DOHH2 (cell line): ENCODE results near the gene UBE2E1.

Experiments used
- H3F3A ChIP-seq: fragments of 200-600 bp; sonication (generic), shearing (Covaris generic); 2 replicates; pipeline ENCODE4 v1.6.0; 2016; ENCODE audit warnings: antibody characterized with exemption, mild to moderate bottlenecking; ENCODE audit not compliant: control insufficient read depth, insufficient read depth
- H3K27ac ChIP-seq: fragments of 200-600 bp; sonication (generic); 2 replicates; pipeline ENCODE4 v1.5.1; 2014; ENCODE audit warnings: low read depth, mild to moderate bottlenecking, low read length, moderate library complexity
- H3K27me3 ChIP-seq: fragments of 200-600 bp; sonication (generic); 2 replicates; pipeline ENCODE4 v1.6.1; 2014; ENCODE audit warnings: mild to moderate bottlenecking, low read length, mixed read lengths; ENCODE audit not compliant: control insufficient read depth
- H3K36me3 ChIP-seq: fragments of 200-600 bp; sonication (generic); 2 replicates; pipeline ENCODE4 v1.6.1; 2014; ENCODE audit warnings: mild to moderate bottlenecking, low read length, moderate library complexity, mixed read lengths; ENCODE audit not compliant: control insufficient read depth
- H3K4me1 ChIP-seq: fragments of 200-600 bp; sonication (generic); 2 replicates; pipeline ENCODE4 v1.6.1; 2014; ENCODE audit warnings: mild to moderate bottlenecking, low read length, mixed read lengths; ENCODE audit not compliant: control insufficient read depth
- H3K4me2 ChIP-seq: fragments of 200-600 bp; sonication (generic); 2 replicates; pipeline ENCODE4 v1.6.0; 2014; ENCODE audit warnings: mild to moderate bottlenecking, low read length, moderate library complexity
- H3K4me3 ChIP-seq: fragments of 200-600 bp; sonication (generic); 2 replicates; pipeline ENCODE4 v1.5.1; 2014; ENCODE audit warnings: mild to moderate bottlenecking, low read length, mixed read lengths
- H3K79me2 ChIP-seq: fragments of 200-600 bp; sonication (generic); 2 replicates; pipeline ENCODE4 v1.6.1; 2014; ENCODE audit warnings: mild to moderate bottlenecking, low read length, mixed read lengths; ENCODE audit not compliant: control insufficient read depth
- H3K9me2 ChIP-seq: fragments of 200-600 bp; sonication (generic); replicated peaks from 2 replicates; pipeline ENCODE4 v1.6.1; 2014; ENCODE audit warnings: mild to moderate bottlenecking, low read length, mixed read lengths; ENCODE audit not compliant: control insufficient read depth
- H3K9me3 ChIP-seq: fragments of 200-600 bp; sonication (generic); 2 replicates; pipeline ENCODE4 v1.6.1; 2014; ENCODE audit warnings: antibody characterized with exemption, low read length, mixed read lengths; ENCODE audit not compliant: control insufficient read depth, insufficient read depth
- H4K20me1 ChIP-seq: fragments of 200-600 bp; sonication (generic); 2 replicates; pipeline ENCODE4 v1.6.0; 2014; ENCODE audit warnings: low read depth, mild to moderate bottlenecking, antibody characterized with exemption, low read length, moderate library complexity; ENCODE audit not compliant: control insufficient read depth, insufficient read depth
- EZH2phosphoT487 ChIP-seq: fragments of 200-600 bp; sonication (generic); IDR thresholded peaks from 2 replicates; pipeline ENCODE4 v1.6.1; 2017; ENCODE audit warnings: borderline replicate concordance, mild to moderate bottlenecking, antibody characterized with exemption, low read length, moderate library complexity, mixed read lengths
- TF ChIP-seq, protein P1 (sequence below): fragments of 200-600 bp; sonication (generic); IDR thresholded peaks from one replicate; pipeline ENCODE4 v1.5.1; 2014; ENCODE audit warnings: antibody characterized with exemption, mild to moderate bottlenecking, low read depth, low read length; ENCODE audit not compliant: poor library complexity, severe bottlenecking

The UBE2E1 gene

GRCh38 chr3:23819599-23820360, 14.0 kb downstream of the UBE2E1 start:
- Histone ChIP-seq H3K9me3 (no peaks in the 10 kb centered on the region), H3K4me1 (peaks cover 11% of the 10 kb centered on the region), H3K79me2 (peaks cover 43% of the 10 kb centered on the region)

GRCh38 chr3:23820888-23821287, 15.1 kb downstream of the UBE2E1 start:
- TF ChIP-seq EZH2phosphoT487, result no peak
- TF ChIP-seq, protein P1, sequence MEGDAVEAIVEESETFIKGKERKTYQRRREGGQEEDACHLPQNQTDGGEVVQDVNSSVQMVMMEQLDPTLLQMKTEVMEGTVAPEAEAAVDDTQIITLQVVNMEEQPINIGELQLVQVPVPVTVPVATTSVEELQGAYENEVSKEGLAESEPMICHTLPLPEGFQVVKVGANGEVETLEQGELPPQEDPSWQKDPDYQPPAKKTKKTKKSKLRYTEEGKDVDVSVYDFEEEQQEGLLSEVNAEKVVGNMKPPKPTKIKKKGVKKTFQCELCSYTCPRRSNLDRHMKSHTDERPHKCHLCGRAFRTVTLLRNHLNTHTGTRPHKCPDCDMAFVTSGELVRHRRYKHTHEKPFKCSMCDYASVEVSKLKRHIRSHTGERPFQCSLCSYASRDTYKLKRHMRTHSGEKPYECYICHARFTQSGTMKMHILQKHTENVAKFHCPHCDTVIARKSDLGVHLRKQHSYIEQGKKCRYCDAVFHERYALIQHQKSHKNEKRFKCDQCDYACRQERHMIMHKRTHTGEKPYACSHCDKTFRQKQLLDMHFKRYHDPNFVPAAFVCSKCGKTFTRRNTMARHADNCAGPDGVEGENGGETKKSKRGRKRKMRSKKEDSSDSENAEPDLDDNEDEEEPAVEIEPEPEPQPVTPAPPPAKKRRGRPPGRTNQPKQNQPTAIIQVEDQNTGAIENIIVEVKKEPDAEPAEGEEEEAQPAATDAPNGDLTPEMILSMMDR, result no peak
- no peak overlapping the region for H3K27ac ChIP-seq
- H3K4me1 ChIP-seq, result peaks cover 11% of the 10 kb centered on the region
- no peak overlapping the region for H3K4me2 ChIP-seq
- peaks cover 6% of the 10 kb centered on the region for H3K36me3 ChIP-seq
- no peaks in the 10 kb centered on the region for H3K27me3 ChIP-seq
- no peaks in the 10 kb centered on the region for H3K9me2 ChIP-seq
- peaks cover 35% of the 10 kb centered on the region for H3K79me2 ChIP-seq
- no peak overlapping the region for H3K4me3 ChIP-seq
- no peaks in the 10 kb centered on the region for H3F3A ChIP-seq
- H4K20me1 ChIP-seq, result peaks cover 12% of the 10 kb centered on the region
- no peaks in the 10 kb centered on the region for H3K9me3 ChIP-seq

More at GRCh38 chr3:23819599-23820360, 14.0 kb downstream of the UBE2E1 start:
- Histone ChIP-seq H3K27me3 (no peaks in the 10 kb centered on the region), H3K9me2 (no peaks in the 10 kb centered on the region), H3F3A (no peaks in the 10 kb centered on the region), H3K27ac (no peak overlapping the region), H3K36me3 (peaks cover 13% of the 10 kb centered on the region), H3K4me3 (no peak overlapping the region), H4K20me1 (peaks cover 11% of the 10 kb centered on the region), H3K4me2 (no peak overlapping the region)
- TF ChIP-seq, protein P1, result no peak
- TF ChIP-seq EZH2phosphoT487, result no peak

DNA sequence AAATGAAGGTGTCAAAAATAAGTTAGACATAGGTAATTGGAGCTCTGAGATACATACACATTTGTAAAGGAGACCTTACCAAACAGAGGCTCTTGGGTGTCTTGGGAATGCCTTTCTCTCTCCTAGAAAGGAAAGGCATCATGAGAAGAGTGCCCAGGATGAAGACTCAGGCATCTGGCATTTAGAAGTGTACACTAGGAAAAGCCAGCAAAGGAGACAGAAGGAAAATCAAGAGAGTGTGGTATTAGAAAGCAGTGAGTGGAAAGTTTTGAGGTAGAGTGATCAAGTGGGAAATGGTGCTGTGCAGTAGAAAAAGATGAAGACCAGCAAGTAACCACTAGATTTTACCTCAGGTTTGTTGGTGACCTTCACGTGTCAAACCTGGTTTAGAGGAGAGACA, 16.1 kb downstream of the UBE2E1 start:
- Histone ChIP-seq H3K9me2 (no peaks in the 10 kb centered on the region), H4K20me1 (peaks cover 19% of the 10 kb centered on the region), H3K4me2 (no peak overlapping the region), H3K36me3 (peaks cover 3% of the 10 kb centered on the region; the same call in 1 of the 2 replicates), H3F3A (no peaks in the 10 kb centered on the region), H3K27me3 (no peaks in the 10 kb centered on the region), H3K79me2 (peaks cover 39% of the 10 kb centered on the region), H3K27ac (no peak overlapping the region), H3K4me3 (no peak overlapping the region), H3K9me3 (no peaks in the 10 kb centered on the region), H3K4me1 (peaks cover 11% of the 10 kb centered on the region)
- TF ChIP-seq, protein P1, result no peak
- TF ChIP-seq EZH2phosphoT487, result no peak
